NT2/D1 (cell line): Measurements from ENCODE around the gene RRAS.

Experiments
- DNase-seq: peaks from one replicate; pipeline ENCODE4 v3.0.0-alpha.2; 2011; ENCODE audit warnings: low read depth, low spot score
- H3K27me3 ChIP-seq: 2 replicates; pipeline ENCODE4 v1.6.0; 2011; ENCODE audit warnings: mild to moderate bottlenecking; ENCODE audit not compliant: insufficient read length, insufficient read depth
- H3K36me3 ChIP-seq: 2 replicates; pipeline ENCODE4 v1.6.1; 2011; ENCODE audit warnings: mild to moderate bottlenecking, low read length, mixed read lengths; ENCODE audit not compliant: insufficient read depth, insufficient read length
- H3K4me1 ChIP-seq: 2 replicates; pipeline ENCODE4 v1.5.1; 2011; ENCODE audit not compliant: insufficient read depth, insufficient read length
- H3K4me3 ChIP-seq: 2 replicates; pipeline ENCODE4 v1.5.1; 2011; ENCODE audit warnings: low read depth; ENCODE audit not compliant: insufficient read length
- H3K9ac ChIP-seq: 2 replicates; pipeline ENCODE4 v1.6.0; 2011; ENCODE audit warnings: low read depth; ENCODE audit not compliant: insufficient read length
- H3K9me3 ChIP-seq: 2 replicates; pipeline ENCODE4 v1.5.1; 2011; ENCODE audit warnings: mild to moderate bottlenecking, low read length; ENCODE audit not compliant: insufficient read depth
- SUZ12 ChIP-seq: IDR thresholded peaks from 2 replicates; pipeline ENCODE4 v1.6.1; 2011; ENCODE audit not compliant: insufficient read length, insufficient read depth; ENCODE audit errors: extremely low read depth
- YY1 ChIP-seq: IDR thresholded peaks from 2 replicates; pipeline ENCODE4 v1.6.1; 2011; ENCODE audit not compliant: insufficient read length, insufficient read depth
- ZNF274 ChIP-seq: IDR thresholded peaks from 2 replicates; pipeline ENCODE4 v1.6.1; 2011; ENCODE audit warnings: mild to moderate bottlenecking, low read depth, low read length

The RRAS gene

DNA sequence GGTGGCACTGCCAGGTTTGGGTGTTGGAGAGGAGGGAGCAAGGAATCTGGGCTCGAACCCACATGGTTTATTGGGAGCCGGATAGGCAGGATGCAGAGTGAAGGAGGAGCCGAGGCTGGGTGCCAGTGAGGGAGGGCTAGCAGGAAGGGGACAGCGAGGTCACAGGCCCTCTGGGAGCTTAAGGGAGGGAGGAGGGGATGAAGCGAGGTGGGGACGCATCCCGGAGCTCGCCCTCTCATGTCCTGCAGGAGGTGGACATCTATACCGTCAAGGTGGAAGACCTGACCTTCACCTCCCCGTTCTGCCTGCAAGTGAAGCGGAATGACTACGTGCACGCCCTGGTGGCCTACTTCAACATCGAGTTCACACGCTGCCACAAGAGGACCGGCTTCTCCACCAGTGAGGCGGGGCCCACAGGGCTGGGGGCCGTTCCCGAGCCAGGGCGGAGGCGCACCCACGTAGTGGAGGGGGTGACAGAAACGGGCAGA is 45.9 kb upstream of the RRAS start:
- H3K9ac ChIP-seq = no peak overlapping the region
- H3K27me3 ChIP-seq = no peaks in the 10 kb centered on the region

DNA sequence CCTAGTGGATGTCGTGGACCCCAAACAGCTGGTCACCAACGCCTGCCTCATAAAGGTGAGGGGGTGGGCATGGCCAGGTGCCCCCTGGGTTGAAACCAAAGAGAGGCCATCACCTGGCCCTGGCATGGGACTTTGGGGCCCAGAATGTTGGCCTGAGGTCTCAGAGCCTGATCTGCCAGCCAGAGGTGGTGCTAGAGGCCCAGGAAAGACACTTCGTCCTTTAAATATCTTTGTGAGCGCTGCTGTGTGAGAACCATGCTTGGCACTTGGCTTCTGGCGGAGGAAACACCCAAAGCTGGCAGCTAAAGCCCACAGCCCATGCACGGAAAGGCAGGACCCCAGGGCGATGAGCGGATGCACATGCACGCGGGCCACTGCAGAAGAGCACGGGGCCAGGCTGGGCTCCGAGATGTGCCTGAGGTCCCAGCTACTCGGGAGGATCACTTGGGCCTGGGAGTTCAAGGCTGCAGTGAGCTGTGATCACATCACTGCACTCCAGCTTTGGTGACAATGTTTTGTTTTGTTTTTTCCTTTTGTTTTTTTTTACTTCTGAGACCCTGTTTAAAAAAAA is 45.1 kb upstream of the RRAS start:
- TF ChIP-seq SUZ12 = no peak
- no peak for TF ChIP-seq ZNF274
- TF ChIP-seq YY1 = no peak
- H3K27me3 ChIP-seq = no peaks in the 10 kb centered on the region
- no peaks in the 10 kb centered on the region for H3K9me3 ChIP-seq
- no peak for DNase-seq
- peaks cover 89% of the 10 kb centered on the region for H3K36me3 ChIP-seq
- no peak overlapping the region for H3K4me3 ChIP-seq
- H3K4me1 ChIP-seq = peaks cover 24% of the 10 kb centered on the region
- peak overlapping the region; percentile 21 for H3K9ac ChIP-seq

More for the DNA sequence above, 45.9 kb upstream of the RRAS start:
- no peak for DNase-seq
- no peaks in the 10 kb centered on the region for H3K9me3 ChIP-seq
- H3K4me3 ChIP-seq = no peak overlapping the region
- TF ChIP-seq YY1 (no peak), ZNF274 (no peak), SUZ12 (no peak)
- H3K4me1 ChIP-seq = peaks cover 27% of the 10 kb centered on the region
- peaks cover 83% of the 10 kb centered on the region for H3K36me3 ChIP-seq

- Histone ChIP-seq H3K9me3 (no peaks in the 10 kb centered on the region), H3K4me3 (no peak overlapping the region), H3K9ac (peak overlapping the region; percentile 21), H3K36me3 (peaks cover 90% of the 10 kb centered on the region), H3K4me1 (peaks cover 18% of the 10 kb centered on the region), H3K27me3 (no peaks in the 10 kb centered on the region)
- no peak for TF ChIP-seq SUZ12
- no peak for TF ChIP-seq YY1
- TF ChIP-seq ZNF274 = no peak
- DNase-seq = no peak
These were observed 44.5 kb upstream of the RRAS start for GRCh38 chr19:49684251-49684982.

- peaks cover 20% of the 10 kb centered on the region for H3K4me1 ChIP-seq
These were observed 43.9 kb upstream of the RRAS start for GRCh38 chr19:49683814-49684250.

DNA sequence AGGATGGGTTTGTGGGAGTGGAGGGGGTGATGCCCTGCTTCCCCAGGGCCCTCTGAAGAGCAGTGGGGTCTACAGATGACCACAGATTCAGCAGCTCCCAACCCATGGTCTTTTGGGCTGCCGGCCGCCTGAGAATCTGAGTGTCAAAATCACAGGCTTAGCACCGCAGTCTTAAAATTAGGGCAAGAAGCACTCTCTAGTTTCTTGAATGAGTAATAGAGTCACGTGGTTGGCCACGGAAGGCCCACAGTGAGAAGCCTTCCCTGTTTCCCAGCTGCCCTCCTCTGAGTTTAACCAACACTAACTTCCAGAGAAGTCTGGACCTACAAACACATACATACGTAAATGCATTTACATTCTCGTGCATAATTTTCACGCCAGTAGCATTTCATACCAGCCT is 42.3 kb upstream of the RRAS start:
- H3K36me3 ChIP-seq = peaks cover 73% of the 10 kb centered on the region
- no peak for DNase-seq
- peaks cover 11% of the 10 kb centered on the region for H3K4me1 ChIP-seq
- H3K9me3 ChIP-seq = no peaks in the 10 kb centered on the region
- no peaks in the 10 kb centered on the region for H3K27me3 ChIP-seq
- TF ChIP-seq SUZ12 = no peak
- TF ChIP-seq YY1 = no peak
- no peak for TF ChIP-seq ZNF274
- no peak overlapping the region for H3K9ac ChIP-seq
- H3K4me3 ChIP-seq = no peak overlapping the region

More at GRCh38 chr19:49683814-49684250, 43.9 kb upstream of the RRAS start:
- TF ChIP-seq SUZ12 (no peak), YY1 (no peak), ZNF274 (no peak)
- H3K36me3 ChIP-seq = peaks cover 88% of the 10 kb centered on the region
- no peak for DNase-seq
- no peak overlapping the region for H3K4me3 ChIP-seq
- peak overlapping the region; percentile 21 for H3K9ac ChIP-seq
- no peaks in the 10 kb centered on the region for H3K9me3 ChIP-seq
- H3K27me3 ChIP-seq = no peaks in the 10 kb centered on the region

GRCh38 chr19:49681830-49682229 is 41.9 kb upstream of the RRAS start:
- Histone ChIP-seq H3K9me3 (no peaks in the 10 kb centered on the region), H3K4me3 (no peak overlapping the region), H3K4me1 (peaks cover 11% of the 10 kb centered on the region), H3K27me3 (no peaks in the 10 kb centered on the region), H3K36me3 (peaks cover 69% of the 10 kb centered on the region), H3K9ac (no peak overlapping the region)
- DNase-seq = no peak
- TF ChIP-seq ZNF274 (no peak), YY1 (no peak), SUZ12 (no peak)

DNA sequence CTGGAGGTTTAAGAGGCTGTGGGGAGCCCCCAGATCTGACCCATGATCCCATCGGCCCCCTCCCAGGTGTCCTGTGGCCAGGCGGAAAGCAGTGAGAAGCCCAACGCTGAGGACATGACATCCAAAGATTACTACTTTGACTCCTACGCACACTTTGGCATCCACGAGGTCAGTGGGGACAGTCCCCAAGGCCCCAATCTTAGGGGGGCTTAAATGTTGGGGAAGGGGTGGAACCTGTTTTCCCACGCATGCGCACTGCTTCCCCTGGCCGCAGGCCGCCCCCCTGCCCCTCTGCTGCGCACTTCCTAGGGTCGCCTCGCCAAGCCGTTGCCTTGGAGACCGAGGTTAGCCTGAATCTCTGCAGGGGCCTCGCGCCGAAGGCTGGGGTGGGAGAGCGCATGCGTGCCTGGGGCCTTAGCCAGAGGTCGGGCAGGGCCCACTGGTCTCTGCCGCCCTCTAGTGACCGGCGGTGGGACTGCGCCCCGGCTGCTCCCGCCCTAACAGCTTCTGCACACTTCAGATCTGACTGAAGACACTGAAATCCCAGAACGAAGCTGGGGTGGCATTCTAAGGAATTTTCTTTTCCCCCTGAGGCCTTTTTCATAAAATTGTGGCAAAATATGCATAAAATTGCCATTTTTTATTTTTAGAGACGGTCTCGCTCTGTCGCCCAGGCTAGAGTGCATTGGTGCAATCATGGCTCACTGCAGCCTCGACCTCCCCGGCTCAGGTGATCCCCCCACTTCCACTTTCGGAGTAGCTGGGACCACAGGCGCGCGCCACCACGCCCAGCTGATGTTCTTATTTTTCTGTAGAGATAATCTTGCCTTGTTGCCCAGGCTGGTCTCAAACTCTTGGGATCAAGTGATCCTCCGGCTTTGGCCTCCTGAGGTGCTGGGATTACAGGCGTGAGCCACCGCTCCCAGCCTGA is 40.7 kb upstream of the RRAS start:
- Histone ChIP-seq H3K27me3 (no peaks in the 10 kb centered on the region), H3K36me3 (peaks cover 59% of the 10 kb centered on the region), H3K4me3 (no peak overlapping the region), H3K4me1 (peaks cover 11% of the 10 kb centered on the region), H3K9ac (no peak overlapping the region), H3K9me3 (no peaks in the 10 kb centered on the region)
- DNase-seq = peak; percentile 87
- TF ChIP-seq YY1 = no peak
- TF ChIP-seq SUZ12 = no peak
- TF ChIP-seq ZNF274 = no peak
